HG03460 (cell line): ENCODE measurements around the gene ZNRF4.
"Not testable (repeated sequence)": the region's sequence is repeated elsewhere in the genome, so short reads cannot be mapped to it uniquely, and the experiment has no call there.

Experiments used
- ATAC-seq: cut with Tn5 transposase; IDR thresholded peaks from one replicate; pipeline ENCODE4 v1.9.1; 2021; ENCODE audit not compliant: unreplicated experiment

Gene ZNRF4, protein sequence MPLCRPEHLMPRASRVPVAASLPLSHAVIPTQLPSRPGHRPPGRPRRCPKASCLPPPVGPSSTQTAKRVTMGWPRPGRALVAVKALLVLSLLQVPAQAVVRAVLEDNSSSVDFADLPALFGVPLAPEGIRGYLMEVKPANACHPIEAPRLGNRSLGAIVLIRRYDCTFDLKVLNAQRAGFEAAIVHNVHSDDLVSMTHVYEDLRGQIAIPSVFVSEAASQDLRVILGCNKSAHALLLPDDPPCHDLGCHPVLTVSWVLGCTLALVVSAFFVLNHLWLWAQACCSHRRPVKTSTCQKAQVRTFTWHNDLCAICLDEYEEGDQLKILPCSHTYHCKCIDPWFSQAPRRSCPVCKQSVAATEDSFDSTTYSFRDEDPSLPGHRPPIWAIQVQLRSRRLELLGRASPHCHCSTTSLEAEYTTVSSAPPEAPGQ

DNA sequence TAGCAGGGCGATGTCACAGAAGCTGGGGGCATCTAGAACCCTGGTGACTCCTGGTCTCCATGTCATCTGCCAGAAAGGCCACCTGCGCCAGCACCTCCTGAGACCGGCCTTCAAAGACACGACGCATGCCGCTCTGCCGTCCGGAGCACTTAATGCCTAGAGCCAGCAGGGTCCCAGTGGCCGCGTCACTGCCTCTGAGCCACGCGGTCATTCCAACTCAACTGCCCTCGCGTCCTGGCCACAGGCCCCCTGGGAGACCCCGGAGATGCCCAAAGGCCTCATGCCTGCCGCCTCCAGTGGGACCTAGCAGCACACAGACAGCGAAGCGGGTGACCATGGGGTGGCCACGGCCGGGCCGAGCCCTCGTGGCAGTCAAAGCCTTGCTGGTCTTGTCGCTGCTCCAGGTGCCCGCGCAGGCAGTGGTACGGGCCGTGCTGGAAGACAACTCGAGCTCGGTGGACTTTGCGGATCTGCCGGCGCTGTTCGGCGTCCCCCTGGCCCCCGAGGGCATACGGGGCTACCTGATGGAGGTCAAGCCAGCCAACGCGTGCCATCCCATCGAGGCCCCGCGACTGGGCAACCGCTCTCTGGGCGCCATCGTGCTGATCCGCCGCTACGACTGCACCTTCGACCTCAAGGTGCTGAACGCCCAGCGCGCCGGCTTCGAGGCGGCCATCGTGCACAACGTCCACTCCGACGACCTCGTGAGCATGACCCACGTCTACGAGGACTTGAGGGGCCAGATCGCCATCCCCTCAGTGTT, at the start of gene ZNRF4:
Gene ZNRF4 (plus strand): TSS at position 51 of the 763 bp plus-strand sequence. CDS start 75 bp downstream, at position 126.
- ATAC-seq, result no peak

DNA sequence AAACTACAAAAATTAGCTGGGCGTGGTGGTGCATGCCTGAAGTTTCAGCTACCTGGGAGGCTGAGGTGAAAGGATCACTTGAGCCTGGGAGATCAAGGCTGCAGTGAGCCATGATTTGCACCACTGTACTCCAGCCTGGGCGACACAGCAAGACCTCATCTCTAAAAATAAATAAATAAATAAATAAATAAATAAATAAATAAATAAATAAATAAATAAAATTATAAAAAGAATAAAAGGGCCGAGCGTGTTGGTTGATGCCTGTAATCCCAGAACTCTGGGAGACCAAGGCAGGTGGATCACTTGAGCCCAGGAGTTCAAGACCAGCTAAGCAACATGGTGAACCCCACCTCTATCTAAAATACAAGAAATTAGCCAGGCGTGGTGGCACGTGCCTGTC, 49.0 kb upstream of the ZNRF4 start:
- not testable (repeated sequence) for ATAC-seq

GRCh38 chr19:5406816-5407215, 48.4 kb upstream of the ZNRF4 start:
- no peak for ATAC-seq

GRCh38 chr19:5407356-5407755, 47.9 kb upstream of the ZNRF4 start:
- no peak for ATAC-seq

- no peak for ATAC-seq
These were observed 37.5 kb upstream of the ZNRF4 start for GRCh38 chr19:5417495-5418436.

DNA sequence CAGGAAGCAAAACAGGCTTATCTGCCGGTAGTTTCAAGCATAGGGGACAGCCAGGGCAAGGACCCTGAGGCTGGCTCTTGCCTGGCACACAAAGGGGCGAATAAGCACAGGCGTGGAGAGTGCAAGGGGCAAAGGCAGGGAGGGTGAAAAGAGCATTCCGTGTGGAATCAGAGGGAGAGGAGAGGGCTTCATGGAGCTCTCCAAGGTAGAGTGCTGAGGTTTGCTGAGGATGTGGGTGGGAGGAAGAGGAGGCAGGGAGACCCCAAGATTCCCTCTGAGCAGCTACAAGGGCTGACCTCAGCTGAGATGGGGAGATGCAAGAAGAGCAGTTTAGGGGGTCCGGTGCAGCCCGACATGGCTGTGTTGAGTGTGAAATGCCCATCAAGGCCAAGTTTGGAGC, 36.5 kb upstream of the ZNRF4 start:
- ATAC-seq, result no peak

- no peak for ATAC-seq
These were observed 34.3 kb upstream of the ZNRF4 start for GRCh38 chr19:5420953-5421352.

GRCh38 chr19:5423567-5424125, 31.6 kb upstream of the ZNRF4 start:
- no peak for ATAC-seq

- ATAC-seq, result no peak
These were observed 30.8 kb upstream of the ZNRF4 start for GRCh38 chr19:5424192-5424973.

- ATAC-seq, result no peak
These were observed 30.0 kb upstream of the ZNRF4 start for GRCh38 chr19:5425260-5425659.

GRCh38 chr19:5430237-5430636, 25.0 kb upstream of the ZNRF4 start:
- no peak for ATAC-seq

DNA sequence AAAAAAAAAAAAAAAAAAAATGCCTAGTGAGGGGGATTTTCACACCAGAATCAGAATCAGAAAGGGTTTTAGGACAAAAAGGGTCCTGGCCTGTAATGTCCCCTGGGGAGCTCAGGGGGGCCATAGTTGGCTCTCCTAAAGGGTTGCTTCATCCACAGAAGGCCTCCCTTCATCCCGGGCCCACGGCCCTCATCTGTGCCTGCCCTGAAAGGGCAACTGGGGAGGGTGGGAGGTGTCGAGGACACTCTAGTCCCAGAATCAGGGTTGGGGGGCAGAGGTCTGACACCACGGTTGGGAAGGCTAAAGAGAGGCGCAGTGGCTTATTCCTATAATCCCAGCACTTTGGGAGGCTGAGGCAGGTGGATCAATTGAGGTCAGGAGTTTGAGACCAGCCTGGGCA, 22.5 kb upstream of the ZNRF4 start:
- no peak for ATAC-seq

GRCh38 chr19:5434351-5434917, 20.8 kb upstream of the ZNRF4 start:
- no peak for ATAC-seq

DNA sequence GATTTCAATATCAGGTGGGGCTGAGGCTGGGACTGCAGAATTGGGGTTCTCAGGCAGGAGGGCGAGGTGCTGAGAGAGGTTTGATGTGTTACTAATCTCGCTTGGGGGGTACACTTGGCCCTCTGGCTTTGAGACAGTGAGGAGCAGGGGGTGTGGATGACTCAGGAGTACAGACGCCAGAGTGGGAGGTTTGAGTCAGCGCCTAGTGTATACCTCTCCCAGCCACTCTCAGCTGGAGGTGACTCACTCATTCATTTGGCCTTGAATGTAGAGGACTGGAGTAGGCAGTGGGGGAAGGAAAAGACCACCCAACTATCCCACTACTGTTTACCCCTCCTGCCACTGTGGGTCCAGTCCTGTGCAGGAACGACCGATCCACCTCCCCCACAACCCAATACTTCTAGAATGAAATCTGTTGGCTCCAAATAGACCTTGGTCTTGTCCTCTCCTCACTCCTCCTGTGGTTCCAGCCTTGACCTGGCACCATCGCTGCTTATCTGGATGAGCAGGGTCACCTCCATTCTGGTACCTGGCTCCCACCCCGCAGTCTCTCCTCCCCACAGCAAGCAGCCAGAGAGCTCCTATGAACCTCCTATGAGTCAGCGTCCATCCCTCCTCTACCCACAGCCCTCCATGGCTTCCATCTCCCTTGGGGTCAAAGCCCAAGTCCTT, 20.1 kb upstream of the ZNRF4 start:
- ATAC-seq, result no peak

GRCh38 chr19:5435642-5436017, 19.6 kb upstream of the ZNRF4 start:
- ATAC-seq, result no peak

DNA sequence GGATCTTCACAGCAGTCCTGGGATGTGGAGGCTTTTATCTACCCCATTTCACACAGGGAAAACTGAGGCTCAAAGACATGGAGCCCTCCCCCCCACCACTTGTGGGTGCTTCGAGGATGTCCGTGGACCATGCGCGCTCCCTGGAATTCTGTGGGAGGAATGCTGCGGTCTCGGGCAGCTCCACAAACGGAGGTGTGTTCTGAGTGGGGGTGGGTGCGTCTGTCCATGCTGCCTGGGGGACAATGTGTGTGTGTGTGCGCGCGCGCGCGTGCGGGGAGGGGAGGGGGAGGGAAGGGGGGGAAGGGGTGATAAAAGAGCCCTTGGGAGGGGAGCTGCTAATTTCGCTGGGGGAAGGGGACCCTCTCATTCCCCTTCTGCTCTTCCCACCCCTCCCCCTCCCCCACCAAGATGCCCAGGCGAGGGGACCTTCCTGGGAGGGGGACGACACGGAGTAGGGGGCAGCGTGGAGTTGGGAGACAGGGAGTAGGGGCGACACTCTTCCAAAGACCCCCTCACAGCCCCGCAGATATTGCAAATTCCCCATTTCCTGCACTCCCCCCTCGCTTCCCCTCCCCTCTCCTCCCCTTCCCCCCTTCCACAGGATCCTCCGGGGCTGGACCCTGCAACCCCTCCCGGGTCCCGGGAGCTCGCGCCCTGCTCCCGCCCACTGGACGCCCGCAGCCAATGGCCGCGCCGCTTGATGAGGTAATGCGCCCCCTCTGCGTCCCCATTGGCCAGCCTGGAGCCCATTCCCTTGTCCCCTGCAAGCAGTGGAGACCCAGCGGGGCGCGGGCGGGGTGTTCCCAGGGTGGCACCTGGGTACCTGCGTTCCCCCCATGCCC, 18.9 kb upstream of the ZNRF4 start:
- ATAC-seq, result no peak

- ATAC-seq, result no peak
These were observed 18.3 kb upstream of the ZNRF4 start for GRCh38 chr19:5436948-5437306.

- ATAC-seq, result not testable (repeated sequence)
These were observed 16.5 kb upstream of the ZNRF4 start for GRCh38 chr19:5438756-5439155.
